Measurements from ENCODE around the gene C4orf50. TPM values are rescaled to one million over a fixed set of nuclear protein-coding genes. Genes with fewer than 3 reads are reported as not detected.
"Not testable (repeated sequence)": the region's sequence is repeated elsewhere in the genome, so short reads cannot be mapped to it uniquely, and the experiment has no call there.

Gene C4orf50
- total RNA-seq, 2 experiments from 2014 or later, result 0.19 to 0.43 TPM

DNA sequence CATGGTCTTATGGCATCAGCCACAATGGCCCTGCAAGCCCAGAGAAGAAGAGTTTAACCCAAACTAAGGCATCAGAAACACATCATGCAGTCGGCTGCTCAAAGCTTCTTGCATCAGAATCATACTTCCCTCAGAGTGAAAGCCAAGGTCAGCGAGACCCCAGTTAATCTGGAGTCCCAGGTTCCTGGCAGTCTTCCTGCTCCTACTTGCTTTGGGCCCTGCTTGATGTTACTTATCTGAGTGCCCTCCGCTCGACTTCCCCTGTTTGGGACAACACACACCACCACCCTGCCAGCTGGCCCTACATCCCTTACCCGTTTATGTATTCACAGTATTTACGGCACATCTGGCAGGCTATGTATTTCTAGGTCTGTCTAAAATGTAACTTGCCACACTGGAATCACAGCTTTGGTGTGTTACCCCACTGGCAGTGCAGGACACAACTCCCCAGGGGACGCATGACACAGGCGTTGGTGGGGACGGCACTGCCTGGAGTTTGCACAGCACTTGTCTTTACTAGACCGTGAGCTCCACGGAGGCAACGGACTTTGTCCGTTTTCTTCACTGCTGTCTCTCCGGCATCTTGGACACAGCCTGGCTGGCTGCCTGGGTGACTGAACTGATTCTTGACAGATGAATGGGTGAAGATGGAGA, 148.1 kb downstream of the C4orf50 start:
- H3K36me3 Mint-ChIP-seq, result no peaks in the 10 kb centered on the region
- H3K4me1 Mint-ChIP-seq, result peaks cover 11% of the 10 kb centered on the region
- H3K4me3 Mint-ChIP-seq, result no peak overlapping the region
- POLR2A ChIA-PET, result no interaction called here
- peaks cover 7% of the 10 kb centered on the region for H3K9me3 Mint-ChIP-seq
- ATAC-seq (ENCODE audit: low read depth) (no peak), DNase-seq (no peak)
- no peak overlapping the region for H3K27ac Mint-ChIP-seq
- H3K27me3 Mint-ChIP-seq, result peaks cover 12% of the 10 kb centered on the region

- Mint-ChIP-seq H3K4me3 (no peak overlapping the region), H3K36me3 (no peaks in the 10 kb centered on the region), H3K27me3 (peaks cover 5% of the 10 kb centered on the region), H3K9me3 (peaks cover 2% of the 10 kb centered on the region), H3K27ac (no peak overlapping the region), H3K4me1 (peaks cover 17% of the 10 kb centered on the region)
- ATAC-seq (ENCODE audit: low read depth), result no peak
- POLR2A ChIA-PET, result no interaction called here
- no peak for DNase-seq
Measured at GRCh38 chr4:5867866-5868265, 150.4 kb downstream of the C4orf50 start.

DNA sequence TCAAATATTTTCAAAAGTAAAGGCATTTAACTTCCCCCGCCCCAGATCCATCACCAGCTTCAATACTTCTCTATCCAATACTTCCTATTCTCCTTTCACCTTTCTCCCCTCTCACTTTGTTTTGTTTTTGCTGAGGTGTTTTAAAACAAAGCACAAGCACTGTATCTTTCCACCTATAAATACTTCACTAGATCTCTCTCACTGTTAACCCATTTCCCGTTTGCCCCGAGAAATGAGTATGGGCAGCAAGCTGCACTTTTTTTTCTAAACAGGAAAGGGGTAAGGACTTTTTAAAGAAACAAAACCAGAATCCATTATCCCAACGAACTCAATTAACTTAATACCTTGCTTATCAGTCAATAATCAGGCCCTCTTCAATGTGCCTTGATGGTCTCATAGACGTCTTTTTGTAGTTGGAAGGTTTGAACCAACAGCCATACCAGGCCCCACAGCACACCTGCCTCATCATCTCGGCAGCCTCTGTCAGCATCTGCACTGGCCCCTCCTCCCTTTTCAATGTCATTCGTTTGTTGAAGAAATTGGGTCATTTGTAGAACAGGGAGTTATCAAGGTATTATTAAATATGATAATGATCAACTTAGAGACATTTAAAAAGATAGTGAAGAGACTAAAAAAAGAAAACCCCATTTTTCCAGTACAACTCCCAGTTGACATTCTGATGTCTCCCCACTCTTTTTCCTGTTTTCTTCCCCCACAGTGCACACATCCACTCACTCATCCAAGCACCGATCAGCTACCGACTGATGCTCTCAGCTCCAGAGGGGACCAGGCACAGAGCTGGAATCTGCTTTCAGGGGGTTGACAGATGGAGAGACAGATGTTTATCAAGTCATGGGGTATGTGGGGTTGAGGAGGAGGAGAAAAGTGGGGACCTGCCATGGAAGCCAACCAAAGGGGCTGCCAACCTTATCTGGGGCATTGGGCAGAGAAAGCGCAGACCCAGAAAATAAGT, 151.1 kb downstream of the C4orf50 start:
- H3K4me1 Mint-ChIP-seq, result peaks cover 17% of the 10 kb centered on the region
- peak overlapping the region; percentile 19 for H3K4me3 Mint-ChIP-seq
- H3K27me3 Mint-ChIP-seq, result peaks cover 5% of the 10 kb centered on the region
- no peak overlapping the region for H3K27ac Mint-ChIP-seq
- peaks cover 2% of the 10 kb centered on the region for H3K9me3 Mint-ChIP-seq
- ATAC-seq (ENCODE audit: low read depth), result no peak
- H3K36me3 Mint-ChIP-seq, result no peaks in the 10 kb centered on the region
- no peak for DNase-seq
- POLR2A ChIA-PET, result no interaction called here

DNA sequence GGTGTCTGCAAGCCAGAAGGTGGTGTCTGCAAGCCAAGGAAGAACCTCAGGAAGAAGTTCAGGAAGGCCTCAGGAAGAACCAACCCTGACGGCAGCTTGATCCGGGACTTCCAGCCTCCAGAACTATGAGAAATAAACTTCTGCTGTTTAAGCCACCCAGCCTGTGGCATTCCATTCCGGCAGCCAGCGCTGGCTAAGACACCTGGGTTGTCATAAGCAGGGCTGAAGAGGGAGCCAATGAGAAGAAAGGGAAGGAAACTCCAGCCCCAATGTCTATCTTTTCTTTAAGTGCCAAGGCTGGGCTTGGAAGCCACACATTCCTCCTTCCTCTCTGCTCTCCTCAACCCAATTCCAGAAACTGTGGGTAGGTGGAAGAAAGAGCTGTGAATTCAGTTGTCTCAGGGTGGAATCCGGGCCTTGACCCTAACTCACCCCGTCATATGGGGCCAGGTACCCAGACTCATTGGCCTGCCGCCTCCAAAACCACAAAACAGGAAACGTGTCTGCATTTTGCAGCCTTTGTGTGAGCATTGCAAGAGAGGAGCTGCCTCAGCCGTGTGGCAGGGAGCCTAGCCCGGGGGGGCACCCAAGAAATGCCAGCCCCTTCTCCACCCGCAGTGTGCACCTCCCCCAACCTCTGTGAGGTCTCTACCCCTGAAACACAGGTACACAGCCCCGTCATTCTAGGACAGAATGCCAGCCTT, 152.2 kb downstream of the C4orf50 start:
- DNase-seq, result no peak
- peak; percentile 43 for ATAC-seq (ENCODE audit: low read depth)
- H3K27ac Mint-ChIP-seq, result no peak overlapping the region

GRCh38 chr4:5863461-5864113, 154.6 kb downstream of the C4orf50 start:
- peaks cover 15% of the 10 kb centered on the region for H3K4me1 Mint-ChIP-seq
- H3K36me3 Mint-ChIP-seq, result no peaks in the 10 kb centered on the region
- H3K27me3 Mint-ChIP-seq, result peaks cover 2% of the 10 kb centered on the region
- ATAC-seq (ENCODE audit: low read depth) (peak; percentile 81), DNase-seq (no peak)
- H3K4me3 Mint-ChIP-seq, result no peak overlapping the region
- H3K9me3 Mint-ChIP-seq, result no peaks in the 10 kb centered on the region
- no peak overlapping the region for H3K27ac Mint-ChIP-seq
- POLR2A ChIA-PET, result no interaction called here

More for the DNA sequence above, 152.2 kb downstream of the C4orf50 start:
- no peak overlapping the region for H3K4me3 Mint-ChIP-seq
- no peaks in the 10 kb centered on the region for H3K36me3 Mint-ChIP-seq
- no peaks in the 10 kb centered on the region for H3K9me3 Mint-ChIP-seq
- peaks cover 5% of the 10 kb centered on the region for H3K27me3 Mint-ChIP-seq
- peaks cover 17% of the 10 kb centered on the region for H3K4me1 Mint-ChIP-seq
- POLR2A ChIA-PET, result no interaction called here

GRCh38 chr4:5858020-5858769, 160.0 kb downstream of the C4orf50 start:
- Mint-ChIP-seq H3K9me3 (no peaks in the 10 kb centered on the region), H3K27me3 (no peaks in the 10 kb centered on the region), H3K4me1 (no peaks in the 10 kb centered on the region), H3K36me3 (no peaks in the 10 kb centered on the region), H3K4me3 (no peak overlapping the region), H3K27ac (no peak overlapping the region)
- no peak for ATAC-seq (ENCODE audit: low read depth)
- DNase-seq, result no peak
- POLR2A ChIA-PET, result no interaction called here

DNA sequence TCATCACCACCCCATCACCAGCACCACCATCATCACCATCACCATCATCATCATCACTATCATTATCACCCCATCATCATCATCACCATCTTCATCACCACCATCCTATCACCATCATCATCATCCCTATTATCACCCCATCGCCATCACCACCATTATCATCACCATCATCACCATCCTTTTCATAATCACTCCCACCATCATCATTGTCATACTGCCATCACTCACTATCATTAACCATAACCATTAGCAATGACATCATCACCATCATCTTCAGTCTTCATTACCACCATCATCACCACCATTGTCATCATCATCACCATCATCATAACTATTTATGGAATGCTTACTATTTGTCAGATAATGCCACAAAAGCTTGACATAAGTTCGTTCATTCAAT, 161.0 kb downstream of the C4orf50 start:
- Mint-ChIP-seq H3K4me1 (no peaks in the 10 kb centered on the region), H3K9me3 (no peaks in the 10 kb centered on the region), H3K27me3 (no peaks in the 10 kb centered on the region), H3K36me3 (no peaks in the 10 kb centered on the region), H3K27ac (no peak overlapping the region), H3K4me3 (no peak overlapping the region)
- POLR2A ChIA-PET, result no interaction called here
- DNase-seq (no peak), ATAC-seq (ENCODE audit: low read depth) (no peak)

DNA sequence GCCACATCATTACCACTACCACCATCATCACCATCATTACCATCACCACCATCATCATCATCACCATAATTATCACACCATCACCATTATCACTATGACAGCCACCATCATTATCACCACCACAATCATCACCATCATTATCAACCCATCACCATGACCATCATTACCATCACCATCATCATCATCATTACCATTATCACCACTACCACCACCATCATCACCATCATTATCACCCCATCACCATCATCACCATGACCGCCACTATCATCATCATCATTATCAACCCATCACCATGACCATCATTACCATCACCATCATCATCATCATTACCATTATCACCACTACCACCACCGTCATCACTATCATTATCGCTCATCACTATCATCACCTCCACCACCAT, 161.9 kb downstream of the C4orf50 start:
- POLR2A ChIA-PET; H3K27me3 Mint-ChIP-seq; ATAC-seq (ENCODE audit: low read depth); H3K9me3 Mint-ChIP-seq; H3K36me3 Mint-ChIP-seq; H3K4me1 Mint-ChIP-seq; DNase-seq; H3K4me3 Mint-ChIP-seq; H3K27ac Mint-ChIP-seq: not testable (repeated sequence)

DNA sequence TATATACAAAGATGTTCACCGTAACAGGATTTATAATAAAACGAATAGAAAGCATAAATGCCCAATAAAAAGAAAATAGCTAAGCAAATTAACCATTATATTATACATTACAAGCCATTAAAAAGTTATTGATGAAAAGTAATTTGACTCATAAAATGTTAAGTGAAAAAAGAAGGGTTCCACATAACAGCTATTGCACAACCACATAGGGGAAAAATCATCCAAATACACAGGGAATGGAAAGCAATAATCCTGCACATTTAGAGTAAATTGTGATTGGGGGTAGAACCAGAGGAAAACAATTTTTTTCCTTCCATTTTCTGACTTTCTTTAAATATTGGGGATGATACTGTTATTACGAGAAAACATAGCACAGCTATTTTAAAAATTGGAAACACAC, 163.3 kb downstream of the C4orf50 start:
- no peaks in the 10 kb centered on the region for H3K27me3 Mint-ChIP-seq
- no peak overlapping the region for H3K27ac Mint-ChIP-seq
- no peak for DNase-seq
- POLR2A ChIA-PET, result no interaction called here
- no peak for ATAC-seq (ENCODE audit: low read depth)
- no peaks in the 10 kb centered on the region for H3K9me3 Mint-ChIP-seq
- no peak overlapping the region for H3K4me3 Mint-ChIP-seq
- H3K36me3 Mint-ChIP-seq, result no peaks in the 10 kb centered on the region
- no peaks in the 10 kb centered on the region for H3K4me1 Mint-ChIP-seq

GRCh38 chr4:5852523-5853202, 165.6 kb downstream of the C4orf50 start:
- Mint-ChIP-seq H3K9me3 (no peaks in the 10 kb centered on the region), H3K4me3 (no peak overlapping the region), H3K4me1 (no peaks in the 10 kb centered on the region), H3K27me3 (no peaks in the 10 kb centered on the region), H3K27ac (no peak overlapping the region), H3K36me3 (no peaks in the 10 kb centered on the region)
- DNase-seq (no peak), ATAC-seq (ENCODE audit: low read depth) (no peak)
- POLR2A ChIA-PET, result no interaction called here

DNA sequence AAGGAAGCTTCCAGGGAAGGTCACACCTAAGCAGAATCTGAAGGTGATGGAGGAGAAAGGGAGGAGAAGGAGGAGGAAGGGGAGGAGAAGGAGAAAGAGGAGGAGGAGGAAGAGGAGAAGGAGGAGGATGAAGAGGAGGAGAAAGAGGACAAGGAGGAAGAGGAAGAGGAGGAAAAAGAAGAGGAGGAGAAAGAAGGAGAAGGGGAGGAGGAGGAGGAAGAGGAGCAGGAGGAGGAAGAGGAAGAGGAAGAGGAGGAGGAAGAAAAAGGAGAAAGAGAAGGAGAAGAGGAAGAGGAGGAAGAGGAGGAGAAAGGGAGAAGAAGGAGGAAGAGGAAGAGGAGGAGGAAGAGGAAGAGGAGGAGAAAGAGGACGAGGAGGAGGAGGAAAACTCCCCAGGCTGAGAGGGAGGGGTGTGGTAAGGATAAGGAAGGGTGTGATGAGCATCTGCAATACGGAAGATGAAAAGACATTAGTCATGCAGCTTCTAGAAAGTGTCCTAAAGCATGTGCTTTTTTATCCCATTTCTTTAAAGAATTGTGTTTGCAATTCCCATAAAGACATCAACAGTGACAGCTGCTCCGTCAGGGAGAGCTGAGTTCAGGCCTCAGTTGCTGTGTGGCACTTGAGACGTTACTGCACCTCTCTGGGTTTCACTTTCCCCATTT, 166.5 kb downstream of the C4orf50 start:
- H3K36me3 Mint-ChIP-seq, result no peaks in the 10 kb centered on the region
- H3K4me1 Mint-ChIP-seq, result no peaks in the 10 kb centered on the region
- DNase-seq (no peak), ATAC-seq (ENCODE audit: low read depth) (no peak)
- H3K9me3 Mint-ChIP-seq, result no peaks in the 10 kb centered on the region
- POLR2A ChIA-PET, result no interaction called here
- no peaks in the 10 kb centered on the region for H3K27me3 Mint-ChIP-seq
- no peak overlapping the region for H3K27ac Mint-ChIP-seq
- no peak overlapping the region for H3K4me3 Mint-ChIP-seq
